K562 (cell line): ENCODE results near the gene PODN.

Experiments used
- E2F1 ChIP-seq: sonication (generic); formaldehyde crosslinking; IDR thresholded peaks from 2 replicates; pipeline ENCODE4 v1.8.1; 2023; ENCODE audit warnings: mild to moderate bottlenecking, missing genetic modification reagents, moderate library complexity
- LCOR ChIP-seq: sonication (generic); formaldehyde crosslinking; IDR thresholded peaks from 2 replicates; pipeline ENCODE4 v1.8.0; 2022; ENCODE audit warnings: mild to moderate bottlenecking, missing genetic modification reagents
- PKNOX1 ChIP-seq: fragments of 450-650 bp; IDR thresholded peaks from 2 replicates; pipeline ENCODE4 v1.6.1; 2016
- REST ChIP-seq, 2 experiments: fragments of 450-650 bp; formaldehyde crosslinking in 1 of 2; IDR thresholded peaks; 2 replicates each; pipeline versions ENCODE4 v1.4.0 to v1.6.1; 2014 to 2020; ENCODE audit warnings: mild to moderate bottlenecking in 2 of 2, borderline replicate concordance in 1 of 2, low read depth in 1 of 2
- ZBTB40 ChIP-seq, 2 experiments: fragments of 450-650 bp in 1 of 2; sonication (generic) in 1 of 2; formaldehyde crosslinking in 1 of 2; IDR thresholded peaks; 2 replicates each; pipeline versions ENCODE4 v1.7.1 to v1.9.0; 2016 to 2022; ENCODE audit warnings: inconsistent platforms in 1 of 2, mild to moderate bottlenecking in 1 of 2, missing genetic modification reagents in 1 of 2
- ZNF24 ChIP-seq: fragments of 450-650 bp; IDR thresholded peaks from 2 replicates; pipeline ENCODE4 v1.6.1; 2016
- ZNF639 ChIP-seq, 2 experiments: fragments of 200-800 bp in 1 of 2; sonication (Bioruptor generic) in 1 of 2; sonication (generic) in 1 of 2; formaldehyde crosslinking in 1 of 2; IDR thresholded peaks in 1 of 2; conservative IDR thresholded peaks in 1 of 2; 2 replicates each; pipeline versions ENCODE4 v1.5.0 to v1.6.1; 2016 to 2020; ENCODE audit warnings: missing compliant biosample characterization in 1 of 2, missing genetic modification characterization in 1 of 2, missing genetic modification reagents in 1 of 2

- TF ChIP-seq ZBTB40 (IDR thresholded peaks at IDR 0.05) (no peak), ZBTB40 (CRISPR knock-in tag; IDR thresholded peaks at IDR 0.05) (no peak), REST (IDR thresholded peaks at IDR 0.05; ENCODE audit: borderline replicate concordance) (no peak), REST (CRISPR knock-in tag; IDR thresholded peaks at IDR 0.05; ENCODE audit: low read depth) (no peak), ZNF639 (CRISPR knock-in tag; conservative IDR thresholded peaks at IDR 0.05 in 1 of 2, IDR thresholded peaks at IDR 0.05 in 1 of 2) (no peak), E2F1 (CRISPR knock-in tag) (no peak), PKNOX1 (no peak), LCOR (CRISPR knock-in tag) (no peak), ZNF24 (no peak)
Measured at GRCh38 chr1:53075761-53076163, 13.7 kb downstream of the PODN start.
